ENCODE data around the gene TMTC2. TPM values are rescaled to one million over a fixed set of nuclear protein-coding genes. Genes with fewer than 3 reads are reported as not detected.

TMTC2 gene
- total and polyA plus RNA-seq, 12 donors = 1.6 to 4.4 (median 2.7) TPM

DNA sequence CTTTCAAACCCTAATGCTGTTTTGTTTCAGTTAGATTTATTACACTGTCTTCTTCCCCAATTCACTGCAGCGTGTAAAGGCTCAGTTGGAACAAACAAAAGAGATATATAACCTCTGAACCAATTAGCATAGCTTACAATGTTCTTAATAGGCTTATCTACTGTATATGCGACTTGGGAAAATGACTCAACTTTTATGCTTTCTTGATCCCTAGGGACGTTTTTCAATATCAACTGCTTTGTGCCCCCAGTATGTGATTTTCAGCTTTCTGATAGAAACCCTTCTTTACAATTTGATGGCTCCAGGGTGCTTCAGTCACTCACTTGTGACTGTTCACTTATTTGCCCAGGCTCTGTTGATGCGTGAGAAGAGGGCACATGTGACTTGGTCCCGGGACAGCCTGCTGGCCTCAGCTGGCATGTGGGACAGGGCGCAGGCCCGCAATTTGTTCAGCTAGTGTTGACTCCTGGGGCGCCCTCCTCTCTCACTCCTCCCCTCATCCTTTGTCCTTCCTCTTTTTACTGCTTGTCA, 107.1 kb downstream of the TMTC2 start:
- TF ChIP-seq POLR2A (IDR thresholded peaks at IDR 0.05) (no peak), CTCF (IDR thresholded peaks at IDR 0.05) (no peak)
- DNase-seq = no peak
- Histone ChIP-seq H3K36me3 (replicated peaks in 1 of 2) (no peaks in the 10 kb centered on the region), H3K27me3 (no peaks in the 10 kb centered on the region), H3K9me3 (replicated peaks in 1 of 3) (no peaks in the 10 kb centered on the region), H3K4me1 (replicated peaks in 1 of 2) (no peaks in the 10 kb centered on the region), H3K4me3 (no peak overlapping the region), H3K27ac (no peak overlapping the region)
- intact Hi-C loops (cut with DNase I) = no loop called here
- 60 to 76% (median 63%) methylated on average over 8 of the region's 8 CpGs for WGBS, 4 donors

- intact Hi-C loops (cut with DNase I) = no loop called here
- no peaks in the 10 kb centered on the region for H3K27me3 ChIP-seq
- H3K36me3 ChIP-seq (replicated peaks in 1 of 2) = no peaks in the 10 kb centered on the region
- TF ChIP-seq CTCF (IDR thresholded peaks at IDR 0.05) = no peak
- no peak for TF ChIP-seq POLR2A (IDR thresholded peaks at IDR 0.05)
- H3K4me1 ChIP-seq (replicated peaks in 1 of 2) = no peaks in the 10 kb centered on the region
- no peak overlapping the region for H3K4me3 ChIP-seq
- DNase-seq = no peak
- no peaks in the 10 kb centered on the region for H3K9me3 ChIP-seq (replicated peaks in 1 of 3)
- WGBS, 4 donors = 82 to 90% (median 85%) methylated on average over 4 of the region's 4 CpGs
- H3K27ac ChIP-seq = no peak overlapping the region
These were observed 110.8 kb downstream of the TMTC2 start for GRCh38 chr12:82797480-82797879.

GRCh38 chr12:82800185-82800584, 113.5 kb downstream of the TMTC2 start:
- H3K9me3 ChIP-seq (replicated peaks in 1 of 3) = no peaks in the 10 kb centered on the region
- intact Hi-C loops (cut with DNase I) = no loop called here
- no peaks in the 10 kb centered on the region for H3K4me1 ChIP-seq (replicated peaks in 1 of 2)
- DNase-seq = no peak
- 72 to 98% (median 91%) methylated on average over 2 of the region's 2 CpGs for WGBS, 4 donors
- H3K27ac ChIP-seq = no peak overlapping the region
- H3K27me3 ChIP-seq = no peaks in the 10 kb centered on the region
- no peak overlapping the region for H3K4me3 ChIP-seq
- TF ChIP-seq POLR2A (IDR thresholded peaks at IDR 0.05) = no peak
- TF ChIP-seq CTCF (IDR thresholded peaks at IDR 0.05) = no peak
- H3K36me3 ChIP-seq (replicated peaks in 1 of 2) = no peaks in the 10 kb centered on the region

- WGBS, 4 donors = 89 to 97% (median 95%) methylated on average over 13 to 27 of the region's 27 CpGs
- Histone ChIP-seq H3K27ac (no peak overlapping the region), H3K4me1 (replicated peaks in 1 of 2) (no peaks in the 10 kb centered on the region), H3K36me3 (replicated peaks in 1 of 2) (no peaks in the 10 kb centered on the region), H3K4me3 (no peak overlapping the region), H3K9me3 (replicated peaks in 1 of 3) (no peaks in the 10 kb centered on the region), H3K27me3 (no peaks in the 10 kb centered on the region)
- no peak for DNase-seq
- intact Hi-C loops (cut with DNase I) = no loop called here
- TF ChIP-seq POLR2A (IDR thresholded peaks at IDR 0.05) (no peak), CTCF (IDR thresholded peaks at IDR 0.05) (no peak)
These were observed 115.4 kb downstream of the TMTC2 start for GRCh38 chr12:82801951-82802610.

Measured in adrenal gland (tissue), 12 donors.